Measurements from ENCODE around the gene OGDH.
"Not testable (repeated sequence)": the region's sequence is repeated elsewhere in the genome, so short reads cannot be mapped to it uniquely, and the experiment has no call there.

The OGDH gene

GRCh38 chr7:44673324-44673723, 66.9 kb downstream of the OGDH start:
- DNase-seq (ENCODE audit: low spot score), result no peak

- DNase-seq (ENCODE audit: low spot score), result no peak
These were observed 67.3 kb downstream of the OGDH start for GRCh38 chr7:44673771-44674170.

- no peak for DNase-seq (ENCODE audit: low spot score)
These were observed 68.0 kb downstream of the OGDH start for GRCh38 chr7:44674381-44674780.

DNA sequence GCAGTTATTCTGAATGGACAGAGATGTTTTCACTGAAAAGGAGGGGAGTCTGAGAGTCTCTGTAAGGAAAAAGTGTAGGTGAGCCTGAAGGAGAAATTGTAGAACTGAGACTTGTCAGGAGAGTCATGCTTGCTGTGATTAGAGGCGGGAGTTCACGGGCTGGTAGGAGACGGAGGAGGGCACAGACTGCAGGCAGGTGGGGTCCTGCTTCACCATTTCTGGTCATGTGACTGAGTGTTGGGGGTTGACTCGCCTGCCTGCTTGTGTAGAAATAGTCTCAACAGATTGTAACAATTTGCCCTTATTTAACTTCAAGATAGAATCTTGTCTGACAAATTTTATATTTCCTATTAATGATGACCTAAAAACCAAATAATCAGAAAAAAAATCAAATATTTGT, 70.3 kb downstream of the OGDH start:
- DNase-seq (ENCODE audit: low spot score), result no peak

DNA sequence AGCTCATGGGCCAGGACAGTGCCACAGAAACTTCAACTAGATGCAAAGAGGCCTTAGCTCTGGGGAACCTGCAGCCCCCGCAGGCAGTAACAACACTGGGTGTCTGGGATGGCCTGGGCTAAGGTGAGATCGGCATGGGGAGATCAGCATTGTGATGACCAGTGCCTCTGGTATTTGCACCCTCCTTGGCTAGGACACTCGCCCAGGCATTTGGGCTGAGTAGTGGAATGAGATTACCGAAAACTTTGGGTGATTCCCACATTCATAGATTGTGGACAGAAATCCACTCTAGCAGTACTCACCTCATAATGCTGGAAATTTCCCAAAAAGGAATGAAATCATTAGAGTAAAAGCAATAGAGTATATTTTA, 71.7 kb downstream of the OGDH start:
- no peak for DNase-seq (ENCODE audit: low spot score)

DNA sequence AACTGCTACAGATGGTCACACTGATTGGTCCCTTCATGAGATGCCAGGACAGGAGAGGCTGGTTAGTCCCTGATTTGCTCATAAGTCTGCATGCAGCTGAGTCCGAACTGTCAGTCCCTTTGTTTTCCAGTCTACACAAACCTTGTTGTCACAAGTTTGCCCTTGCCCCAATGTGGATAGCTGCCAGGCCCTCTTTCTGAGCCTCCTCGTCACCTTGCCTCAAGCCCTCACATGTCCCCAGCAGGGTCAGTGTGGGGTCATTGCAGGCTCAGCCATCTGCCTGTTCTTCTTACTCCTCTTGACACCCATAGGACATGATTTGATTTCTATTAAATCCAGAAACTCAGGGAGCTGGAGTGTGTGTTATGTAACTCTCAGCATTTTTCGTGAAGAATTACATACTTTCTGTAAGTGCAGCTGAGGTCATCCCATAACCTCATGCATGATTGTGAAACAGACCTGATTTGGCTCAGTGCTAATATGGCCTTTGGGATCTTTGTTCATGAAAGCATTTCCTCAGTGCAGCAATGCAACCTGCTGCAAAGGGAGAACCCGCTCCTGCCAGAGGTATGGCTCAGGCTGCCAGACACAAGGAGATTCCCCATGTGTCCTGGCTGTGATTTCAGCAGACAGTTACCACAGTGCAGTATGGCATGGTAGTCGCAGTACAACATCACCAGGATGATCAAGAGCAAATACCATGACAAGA, 72.2 kb downstream of the OGDH start:
- peak; percentile 35 for DNase-seq (ENCODE audit: low spot score)

- DNase-seq (ENCODE audit: low spot score), result no peak
These were observed 75.2 kb downstream of the OGDH start for GRCh38 chr7:44681645-44682044.

GRCh38 chr7:44685723-44686122, 79.3 kb downstream of the OGDH start:
- DNase-seq (ENCODE audit: low spot score), result no peak

GRCh38 chr7:44689427-44689826, 83.0 kb downstream of the OGDH start:
- DNase-seq (ENCODE audit: low spot score), result no peak

GRCh38 chr7:44693641-44694313, 87.3 kb downstream of the OGDH start:
- peak; percentile 81 for DNase-seq (ENCODE audit: low spot score)

DNA sequence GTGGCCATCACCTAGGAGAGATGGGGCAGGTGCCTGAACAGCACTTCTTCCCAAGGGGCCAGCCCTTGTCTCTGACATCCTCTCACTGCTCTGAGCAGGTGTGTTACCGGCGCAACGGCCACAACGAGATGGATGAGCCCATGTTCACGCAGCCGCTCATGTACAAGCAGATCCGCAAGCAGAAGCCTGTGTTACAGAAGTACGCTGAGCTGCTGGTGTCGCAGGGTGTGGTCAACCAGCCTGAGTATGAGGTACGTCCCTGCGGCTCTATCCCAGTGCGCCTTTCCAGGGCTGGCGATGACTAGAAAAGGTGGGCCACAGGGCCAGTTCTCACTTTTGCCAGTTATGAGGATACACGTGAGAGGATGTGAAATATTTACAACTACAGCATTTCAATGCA, 87.9 kb downstream of the OGDH start:
- DNase-seq (ENCODE audit: low spot score), result no peak

- DNase-seq (ENCODE audit: low spot score), result no peak
These were observed 88.3 kb downstream of the OGDH start for GRCh38 chr7:44694766-44695165.

- no peak for DNase-seq (ENCODE audit: low spot score)
These were observed 89.3 kb downstream of the OGDH start for GRCh38 chr7:44695756-44696155.

GRCh38 chr7:44696728-44697127, 90.3 kb downstream of the OGDH start:
- no peak for DNase-seq (ENCODE audit: low spot score)

DNA sequence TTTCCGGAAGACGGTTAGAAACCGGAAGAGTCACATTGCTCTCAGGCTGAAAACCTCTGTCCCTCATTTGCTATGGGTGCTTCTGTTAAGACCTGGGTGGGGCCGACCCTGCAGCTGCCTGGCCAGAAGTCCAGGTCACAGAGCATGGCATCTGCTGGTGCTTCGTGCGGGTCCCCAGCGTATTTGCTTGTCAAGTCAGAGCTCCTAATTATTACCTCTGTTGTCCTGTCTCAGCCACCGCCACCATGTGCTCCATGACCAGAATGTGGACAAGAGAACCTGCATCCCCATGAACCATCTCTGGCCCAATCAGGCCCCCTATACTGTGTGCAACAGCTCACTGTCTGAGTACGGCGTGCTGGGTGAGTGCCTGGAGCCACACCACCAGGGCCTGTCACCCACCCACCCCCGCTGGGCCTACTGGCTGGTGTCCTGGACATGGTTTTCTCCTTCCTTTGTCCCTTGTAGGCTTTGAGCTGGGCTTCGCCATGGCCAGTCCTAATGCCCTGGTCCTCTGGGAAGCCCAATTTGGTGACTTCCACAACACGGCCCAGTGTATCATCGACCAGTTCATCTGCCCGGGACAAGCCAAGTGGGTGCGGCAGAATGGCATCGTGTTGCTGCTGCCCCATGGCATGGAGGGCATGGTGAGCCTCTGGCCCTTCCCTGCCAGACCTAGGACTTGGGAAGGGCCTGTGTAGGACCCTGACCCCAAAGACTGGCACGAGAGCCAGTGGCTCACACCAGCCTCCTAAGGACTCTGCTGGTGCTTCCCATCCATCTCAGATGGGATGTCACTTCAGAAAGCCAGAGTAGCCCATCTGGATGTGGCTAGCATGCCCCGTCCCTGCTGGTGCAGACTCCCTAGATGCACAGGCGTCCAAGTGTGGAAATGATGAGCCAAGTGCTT, 91.0 kb downstream of the OGDH start:
- DNase-seq (ENCODE audit: low spot score), result no peak

DNA sequence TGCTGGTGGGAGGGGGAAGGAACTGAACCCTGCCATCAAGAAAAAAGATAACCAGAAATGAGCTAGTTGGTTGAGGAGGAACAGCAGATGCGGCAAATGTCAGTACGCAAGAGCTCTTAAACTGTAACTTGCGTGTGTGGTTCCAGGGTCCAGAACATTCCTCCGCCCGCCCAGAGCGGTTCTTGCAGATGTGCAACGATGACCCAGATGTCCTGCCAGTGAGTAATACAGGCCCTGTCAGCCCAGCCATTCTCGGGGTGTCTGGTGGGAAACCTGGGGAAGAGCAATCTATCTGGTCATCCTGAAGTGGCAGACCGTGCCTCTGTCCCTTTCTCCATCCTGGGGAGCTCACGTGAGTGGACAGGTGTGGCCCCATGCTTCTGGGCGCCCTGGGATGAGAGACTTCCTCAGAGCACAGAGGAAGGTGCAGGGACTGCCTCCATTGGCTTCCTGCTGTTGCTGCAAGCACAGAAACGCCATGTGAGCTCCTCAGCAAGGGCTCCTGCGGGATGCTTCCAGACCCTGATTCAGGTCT, 91.7 kb downstream of the OGDH start:
- no peak for DNase-seq (ENCODE audit: low spot score)

DNA sequence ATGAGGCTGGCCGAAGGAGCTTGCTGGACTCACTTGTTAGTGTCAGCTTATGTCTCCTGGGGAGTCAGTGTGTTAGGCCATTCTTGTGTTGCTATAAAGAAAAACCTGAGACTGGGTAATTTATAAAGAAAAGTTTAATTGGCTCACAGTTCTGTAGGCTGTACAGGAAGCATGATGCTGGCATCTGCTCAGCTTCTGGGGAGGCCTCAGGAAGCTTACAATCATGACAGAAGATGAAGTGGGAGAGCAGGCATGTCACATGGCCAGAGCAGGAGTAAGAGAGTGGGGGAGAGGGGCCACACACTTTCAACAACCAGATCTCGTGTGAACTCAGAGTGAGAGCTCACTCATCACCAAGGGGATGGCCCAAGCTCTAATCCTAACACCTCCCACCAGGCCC, 93.2 kb downstream of the OGDH start:
- DNase-seq (ENCODE audit: low spot score), result not testable (repeated sequence)

DNA sequence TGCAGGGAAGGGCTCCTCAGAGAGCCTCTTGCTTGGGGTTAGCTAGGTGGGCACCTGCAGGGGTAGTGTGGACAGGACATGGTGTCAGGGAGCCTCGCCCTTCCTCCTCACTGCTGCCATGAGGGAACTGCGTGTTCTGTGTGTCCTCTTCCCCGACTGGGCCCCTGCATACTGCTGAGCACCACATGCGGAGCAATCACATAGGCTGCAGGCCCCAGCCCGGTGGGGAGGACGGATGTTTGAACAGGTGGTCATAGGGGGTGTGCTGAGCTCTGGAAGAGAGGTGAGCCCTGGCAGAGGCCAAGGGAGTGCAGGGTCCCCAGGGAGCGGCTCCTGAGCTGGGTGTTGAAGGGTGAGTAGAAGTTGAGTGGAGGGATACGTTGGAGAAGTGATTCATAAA, 93.9 kb downstream of the OGDH start:
- no peak for DNase-seq (ENCODE audit: low spot score)

GRCh38 chr7:44703391-44703790, 97.0 kb downstream of the OGDH start:
- DNase-seq (ENCODE audit: low spot score), result not testable (repeated sequence)

GRCh38 chr7:44703921-44704320, 97.5 kb downstream of the OGDH start:
- no peak for DNase-seq (ENCODE audit: low spot score)

- DNase-seq (ENCODE audit: low spot score), result no peak
These were observed 99.0 kb downstream of the OGDH start for GRCh38 chr7:44705434-44705833.

DNA sequence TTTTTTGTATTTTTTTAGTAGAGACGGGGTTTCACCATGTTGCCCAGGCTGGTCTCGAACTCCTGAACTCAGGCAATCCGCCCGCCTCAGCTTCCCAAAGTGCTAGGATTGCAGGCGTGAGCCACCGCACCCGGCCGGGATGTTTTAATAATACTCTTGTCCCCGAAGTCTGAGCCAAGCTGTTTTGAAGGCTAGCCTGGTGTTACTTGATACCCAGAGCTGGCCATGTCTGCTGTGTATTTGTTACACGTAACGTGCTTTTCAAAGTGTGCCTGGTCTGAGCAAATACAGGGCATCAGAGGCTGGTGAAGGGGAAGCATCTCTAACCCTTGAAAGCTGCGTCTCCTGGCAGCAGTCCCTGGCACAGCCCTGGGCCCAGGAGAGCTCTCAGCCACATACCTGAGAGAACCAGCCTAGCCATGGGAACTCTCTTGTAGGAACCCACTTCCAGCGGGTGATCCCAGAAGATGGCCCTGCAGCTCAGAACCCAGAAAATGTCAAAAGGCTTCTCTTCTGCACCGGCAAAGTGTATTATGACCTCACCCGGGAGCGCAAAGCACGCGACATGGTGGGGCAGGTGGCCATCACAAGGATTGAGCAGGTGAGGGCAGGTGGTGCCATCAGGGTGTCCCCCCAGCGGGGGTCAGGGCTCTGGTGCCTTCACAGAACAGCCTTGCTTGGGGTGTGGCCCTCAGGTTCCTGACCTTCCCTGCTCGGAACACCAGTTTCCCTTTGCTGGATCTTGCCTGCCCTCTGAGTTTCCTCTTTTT, 100.5 kb downstream of the OGDH start:
- DNase-seq (ENCODE audit: low spot score), result no peak
